Spleen (tissue), 7 donors: ENCODE measurements around the gene EZH1.

Experiments used
- CTCF ChIP-seq, 11 experiments: fragments of 200-600 bp in 7 of 11; fragments of 450-650 bp in 4 of 11; sonication (generic) in 4 of 11; IDR thresholded peaks in 8 of 11; conservative IDR thresholded peaks in 3 of 11; 1 replicate in 7 of 11; 2 replicates in 4 of 11; pipeline versions ENCODE4 v1.4.0 to v1.8.0; 2016 to 2021; ENCODE audit warnings: antibody characterized with exemption in 11 of 11, inconsistent platforms in 4 of 11, mild to moderate bottlenecking in 1 of 11
- POLR2AphosphoS5 ChIP-seq, 3 donors: sonication (generic); formaldehyde crosslinking; IDR thresholded peaks; one replicate each; pipeline ENCODE4 v1.5.1; 2017; ENCODE audit warnings: antibody characterized with exemption in 3 of 3
- donor health status: DM: no; HTN: no; CAD: no; lungs with moderate emphysema.
- donor health status: DM: no; HTN: no; CAD: no.
- donor health status: DM: no; HTN: no; CAD: no.

- TF ChIP-seq CTCF (IDR thresholded peaks at IDR 0.05 in 8 of 11, conservative IDR thresholded peaks at IDR 0.05 in 3 of 11): no peak
- TF ChIP-seq POLR2AphosphoS5 (IDR thresholded peaks at IDR 0.05): no peak
Measured at GRCh38 chr17:42744283-42744805, 496 bp downstream of the EZH1 start.
